ENCODE results near the gene TCERG1L. TPM values are rescaled to one million over a fixed set of nuclear protein-coding genes. Genes with fewer than 3 reads are reported as not detected.

Gene TCERG1L
- total RNA-seq, 2 experiments from 2014 or later = not detected

DNA sequence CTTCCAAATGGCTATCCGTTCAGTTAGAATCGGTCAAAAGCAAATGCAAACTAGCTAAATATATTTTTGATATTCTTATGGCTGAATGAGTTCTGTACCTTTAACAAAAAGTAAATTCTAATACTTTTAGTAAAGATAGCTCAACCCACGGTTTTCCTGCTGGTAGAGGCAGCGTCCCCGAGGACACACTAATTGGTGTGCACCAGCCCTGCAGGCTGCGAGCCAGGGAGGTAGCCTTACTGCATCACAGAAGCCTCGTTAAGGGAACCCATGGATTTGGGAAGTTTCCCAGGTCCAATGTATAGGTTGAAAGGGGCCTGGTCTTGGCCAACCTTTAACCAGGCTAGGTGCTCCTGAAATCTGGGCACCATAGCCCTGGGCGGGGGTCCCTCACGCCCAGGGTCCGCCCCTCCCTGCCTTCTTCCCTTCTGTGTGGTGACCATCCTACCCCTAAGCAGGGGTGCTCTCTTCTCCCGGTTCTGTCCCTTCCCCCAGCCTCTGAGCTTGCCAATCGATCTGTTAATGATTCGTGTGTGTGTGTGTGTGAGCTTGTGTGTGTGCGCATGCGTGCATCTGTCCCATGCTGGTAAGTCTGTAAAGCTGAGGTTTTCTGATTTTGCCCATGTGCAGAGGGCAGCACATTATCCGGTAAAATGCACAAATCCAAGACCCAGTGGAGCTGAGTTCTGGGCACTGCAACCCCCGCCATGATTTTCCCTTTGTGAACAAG is 191.7 kb downstream of the TCERG1L start:
- TF ChIP-seq, protein P1, sequence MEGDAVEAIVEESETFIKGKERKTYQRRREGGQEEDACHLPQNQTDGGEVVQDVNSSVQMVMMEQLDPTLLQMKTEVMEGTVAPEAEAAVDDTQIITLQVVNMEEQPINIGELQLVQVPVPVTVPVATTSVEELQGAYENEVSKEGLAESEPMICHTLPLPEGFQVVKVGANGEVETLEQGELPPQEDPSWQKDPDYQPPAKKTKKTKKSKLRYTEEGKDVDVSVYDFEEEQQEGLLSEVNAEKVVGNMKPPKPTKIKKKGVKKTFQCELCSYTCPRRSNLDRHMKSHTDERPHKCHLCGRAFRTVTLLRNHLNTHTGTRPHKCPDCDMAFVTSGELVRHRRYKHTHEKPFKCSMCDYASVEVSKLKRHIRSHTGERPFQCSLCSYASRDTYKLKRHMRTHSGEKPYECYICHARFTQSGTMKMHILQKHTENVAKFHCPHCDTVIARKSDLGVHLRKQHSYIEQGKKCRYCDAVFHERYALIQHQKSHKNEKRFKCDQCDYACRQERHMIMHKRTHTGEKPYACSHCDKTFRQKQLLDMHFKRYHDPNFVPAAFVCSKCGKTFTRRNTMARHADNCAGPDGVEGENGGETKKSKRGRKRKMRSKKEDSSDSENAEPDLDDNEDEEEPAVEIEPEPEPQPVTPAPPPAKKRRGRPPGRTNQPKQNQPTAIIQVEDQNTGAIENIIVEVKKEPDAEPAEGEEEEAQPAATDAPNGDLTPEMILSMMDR (IDR thresholded peaks at IDR 0.05) = no peak
- Mint-ChIP-seq H3K9me3 (no peaks in the 10 kb centered on the region), H3K4me1 (ENCODE audit: low read depth) (no peaks in the 10 kb centered on the region), H3K27ac (no peak overlapping the region), H3K27me3 (no peaks in the 10 kb centered on the region), H3K36me3 (ENCODE audit: low read depth) (no peaks in the 10 kb centered on the region), H3K4me3 (no peak overlapping the region)
- ChIA-PET CTCF (no interaction called here), POLR2A (no interaction called here)
- no peak for DNase-seq
- ATAC-seq = no peak
- intact Hi-C loops (cut with micrococcal nuclease) = no loop called here

DNA sequence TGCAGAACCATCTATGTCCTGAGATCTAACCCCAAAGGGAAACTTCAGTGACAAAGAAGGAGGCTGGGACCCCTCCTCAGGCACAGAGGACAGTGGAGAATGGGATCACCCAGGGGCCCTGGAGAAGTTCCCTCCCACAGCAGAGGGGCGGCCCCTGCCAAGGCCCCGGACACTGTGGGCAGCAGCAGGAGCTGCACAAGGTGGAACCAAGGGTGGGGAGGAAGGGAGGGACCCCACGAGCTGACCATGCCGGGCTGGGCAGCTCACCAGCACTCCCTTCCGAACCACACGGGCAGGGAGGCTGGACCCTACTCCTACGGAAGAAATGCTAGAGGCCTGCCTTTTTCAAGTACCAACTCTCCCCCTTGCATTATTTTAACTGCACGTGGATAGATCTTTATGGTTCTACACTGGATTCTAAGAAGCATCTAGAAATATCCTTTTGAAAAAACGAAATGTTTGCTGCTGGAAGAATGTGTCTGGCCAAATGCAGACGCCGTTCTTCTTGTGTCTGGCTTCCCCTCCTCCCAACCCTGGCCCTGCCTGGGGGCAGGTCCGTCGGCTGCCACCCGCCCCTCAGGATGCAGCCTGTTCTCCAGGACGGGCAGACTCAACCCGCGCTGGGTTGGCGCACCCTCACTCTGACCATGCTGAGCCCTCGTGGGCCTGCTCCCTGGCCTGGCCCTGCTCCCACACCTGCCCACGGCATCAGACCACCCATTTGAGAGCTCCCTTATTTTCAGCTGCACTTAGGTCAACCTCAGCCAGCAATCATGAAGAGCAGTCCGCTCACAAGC is 193.9 kb downstream of the TCERG1L start:
- ChIA-PET CTCF (no interaction called here), POLR2A (no interaction called here)
- Mint-ChIP-seq H3K36me3 (ENCODE audit: low read depth) (no peaks in the 10 kb centered on the region), H3K27me3 (no peaks in the 10 kb centered on the region), H3K4me3 (no peak overlapping the region), H3K27ac (no peak overlapping the region), H3K9me3 (no peaks in the 10 kb centered on the region), H3K4me1 (ENCODE audit: low read depth) (no peaks in the 10 kb centered on the region)
- intact Hi-C loops (cut with micrococcal nuclease) = no loop called here
- DNase-seq (no peak), ATAC-seq (no peak)
- TF ChIP-seq, protein P1 (IDR thresholded peaks at IDR 0.05) = no peak

GRCh38 chr10:131116991-131117375 is 194.5 kb downstream of the TCERG1L start:
- Mint-ChIP-seq H3K27ac (no peak overlapping the region), H3K27me3 (no peaks in the 10 kb centered on the region), H3K4me3 (no peak overlapping the region), H3K36me3 (ENCODE audit: low read depth) (no peaks in the 10 kb centered on the region), H3K4me1 (ENCODE audit: low read depth) (no peaks in the 10 kb centered on the region), H3K9me3 (no peaks in the 10 kb centered on the region)
- DNase-seq (no peak), ATAC-seq (no peak)
- ChIA-PET CTCF (no interaction called here), POLR2A (no interaction called here)
- TF ChIP-seq, protein P1 (IDR thresholded peaks at IDR 0.05) = no peak
- intact Hi-C loops (cut with micrococcal nuclease) = no loop called here

GRCh38 chr10:131116216-131116990 is 195.1 kb downstream of the TCERG1L start:
- intact Hi-C loops (cut with micrococcal nuclease) = no loop called here
- ChIA-PET POLR2A (no interaction called here), CTCF (no interaction called here)
- Mint-ChIP-seq H3K27ac (no peak overlapping the region), H3K4me1 (ENCODE audit: low read depth) (no peaks in the 10 kb centered on the region), H3K4me3 (no peak overlapping the region), H3K27me3 (no peaks in the 10 kb centered on the region), H3K9me3 (no peaks in the 10 kb centered on the region), H3K36me3 (ENCODE audit: low read depth) (no peaks in the 10 kb centered on the region)
- TF ChIP-seq, protein P1 (IDR thresholded peaks at IDR 0.05) = no peak
- ATAC-seq (no peak), DNase-seq (no peak)

DNA sequence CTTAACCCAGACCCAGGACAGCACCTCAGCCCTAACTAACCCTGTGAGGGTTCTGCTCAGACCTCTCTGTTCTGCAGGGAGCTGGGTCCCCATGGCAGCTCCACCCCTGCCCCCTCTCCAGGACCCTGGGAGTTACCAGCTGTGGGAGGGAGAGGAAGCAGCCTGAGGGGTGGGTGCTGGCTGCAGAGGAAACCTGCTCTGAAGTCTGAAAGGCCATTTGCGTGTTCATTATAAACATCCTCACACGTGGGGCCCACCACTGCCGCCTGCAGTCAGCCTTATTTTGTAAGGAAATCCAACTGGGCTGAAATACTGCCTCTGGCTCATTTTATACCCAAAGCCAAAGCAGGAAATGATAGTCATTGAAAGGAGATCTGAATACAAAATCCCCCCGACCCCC is 195.7 kb downstream of the TCERG1L start:
- DNase-seq = no peak
- CTCF ChIA-PET = no interaction called here
- ATAC-seq = no peak
- no peak overlapping the region for H3K4me3 Mint-ChIP-seq
- H3K27ac Mint-ChIP-seq = no peak overlapping the region
- POLR2A ChIA-PET = no interaction called here
- intact Hi-C loops (cut with micrococcal nuclease) = no loop called here
- H3K4me1 Mint-ChIP-seq (ENCODE audit: low read depth) = no peaks in the 10 kb centered on the region
- no peaks in the 10 kb centered on the region for H3K27me3 Mint-ChIP-seq
- no peaks in the 10 kb centered on the region for H3K9me3 Mint-ChIP-seq
- H3K36me3 Mint-ChIP-seq (ENCODE audit: low read depth) = no peaks in the 10 kb centered on the region
- TF ChIP-seq, protein P1 (IDR thresholded peaks at IDR 0.05) = no peak
